Activated CD4-positive, CD25-positive, alpha-beta regulatory T cell treated with anti-CD3 and anti-CD28 coated beads, Interleukin-2, amount 50 U/mL, for 24 hours (primary cell): ENCODE measurements around the gene IGSF21.

Source experiments
- ATAC-seq, 2 donors: fragments of 150-1000 bp; cut with Tn5 transposase; one replicate each; pipeline ENCODE4 v1.10.0; 2021; ENCODE audit warnings: mild to moderate bottlenecking in 1 of 2, moderate library complexity in 1 of 2

The IGSF21 gene

DNA sequence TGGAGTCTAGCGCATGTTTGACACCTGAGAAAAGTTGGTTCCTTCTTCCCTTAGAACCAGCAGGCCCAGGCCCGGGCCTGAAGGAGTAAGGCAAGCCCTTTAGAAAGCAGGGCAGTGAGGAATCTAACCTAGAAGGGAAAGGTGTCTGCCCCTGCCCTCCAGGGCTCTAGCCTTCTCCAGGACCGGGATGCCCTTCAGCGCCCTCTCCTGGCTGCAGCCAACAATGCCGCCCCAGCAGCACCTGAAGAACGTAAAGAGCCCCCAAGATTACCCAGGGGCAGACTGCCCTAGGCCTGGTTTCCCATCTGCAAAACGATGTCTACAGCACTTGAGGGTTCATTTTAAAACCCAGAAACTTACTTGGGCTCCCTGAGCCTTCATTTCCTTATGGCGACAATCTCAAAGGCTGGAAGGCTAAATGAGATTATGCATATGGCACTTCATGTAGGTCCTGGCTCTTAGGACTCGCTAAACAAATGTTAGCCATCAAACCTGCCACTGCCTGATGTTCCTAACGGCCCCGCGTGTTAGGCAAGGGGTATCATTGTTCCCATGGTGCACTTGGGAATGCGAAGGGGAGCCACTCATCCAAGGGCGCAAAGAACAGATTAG is 266.4 kb downstream of the IGSF21 start:
- ATAC-seq = no peak

- no peak for ATAC-seq
Observed at GRCh38 chr1:18376661-18377060, 269.1 kb downstream of the IGSF21 start.

DNA sequence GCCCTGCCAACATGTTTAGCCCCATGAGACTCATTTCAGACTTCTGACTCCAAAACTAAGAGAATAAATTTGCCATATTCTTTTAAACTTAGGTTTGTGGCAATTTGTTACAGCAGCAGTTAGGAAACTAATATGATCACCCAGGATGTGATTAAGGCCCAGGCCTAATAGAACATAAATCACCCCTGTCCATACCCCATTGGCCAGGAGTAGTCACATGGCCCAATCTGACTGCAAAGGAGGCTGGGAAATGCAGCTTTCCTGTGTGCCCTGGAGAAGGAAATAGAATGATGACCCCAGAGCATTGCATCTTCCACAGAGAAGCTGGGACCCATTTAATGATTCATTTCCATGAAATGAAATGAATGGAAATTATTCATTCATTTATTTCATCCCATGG is 272.7 kb downstream of the IGSF21 start:
- no peak for ATAC-seq

GRCh38 chr1:18384059-18384458 is 276.5 kb downstream of the IGSF21 start:
- ATAC-seq = no peak

DNA sequence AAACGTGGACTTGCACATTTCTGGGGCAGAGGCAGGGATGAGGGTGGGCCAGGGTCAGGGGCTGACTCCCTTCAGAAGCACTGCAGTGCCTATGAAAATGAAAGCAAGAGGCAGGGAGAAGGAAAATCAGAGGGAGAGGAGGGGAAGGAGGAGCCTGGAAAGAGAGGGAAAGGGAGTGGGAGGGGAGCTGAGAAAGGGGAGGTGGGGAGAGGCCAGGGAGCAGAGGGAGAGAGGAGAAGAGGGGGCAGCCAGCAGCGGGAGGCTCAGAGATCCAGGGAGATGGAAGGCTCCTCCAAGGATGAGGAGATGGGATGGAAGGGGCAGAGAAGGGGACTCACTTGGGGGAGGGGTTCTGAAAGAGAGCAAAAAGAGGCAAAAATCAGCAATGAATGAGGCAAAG is 276.9 kb downstream of the IGSF21 start:
- ATAC-seq = no peak

DNA sequence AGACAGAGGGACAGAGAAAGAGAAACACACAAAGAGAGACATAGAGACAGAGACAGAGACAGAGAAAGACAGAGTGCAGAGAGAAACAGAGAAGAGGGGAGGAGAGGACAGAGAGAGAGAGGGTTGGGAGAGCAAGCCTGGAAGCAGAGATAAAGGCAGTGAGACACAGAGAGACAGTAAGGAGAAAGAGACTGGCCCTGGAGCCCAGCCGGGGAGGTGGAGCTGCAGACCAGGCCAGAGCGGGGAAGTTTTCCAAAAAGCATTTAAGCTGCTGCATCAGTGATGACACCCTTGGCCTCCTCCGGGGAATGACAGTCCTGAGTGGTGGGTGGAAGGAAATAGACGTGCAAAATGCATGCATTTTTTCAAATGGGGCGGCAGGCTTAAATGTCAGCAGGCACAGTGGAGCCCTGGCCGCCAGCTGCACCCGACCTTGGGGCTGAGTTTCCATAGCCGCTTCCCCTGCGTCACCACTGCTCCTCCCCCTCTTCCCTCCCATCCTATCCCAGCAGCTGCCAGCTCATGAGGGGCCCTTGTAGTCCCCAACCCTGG is 277.7 kb downstream of the IGSF21 start:
- ATAC-seq = no peak

DNA sequence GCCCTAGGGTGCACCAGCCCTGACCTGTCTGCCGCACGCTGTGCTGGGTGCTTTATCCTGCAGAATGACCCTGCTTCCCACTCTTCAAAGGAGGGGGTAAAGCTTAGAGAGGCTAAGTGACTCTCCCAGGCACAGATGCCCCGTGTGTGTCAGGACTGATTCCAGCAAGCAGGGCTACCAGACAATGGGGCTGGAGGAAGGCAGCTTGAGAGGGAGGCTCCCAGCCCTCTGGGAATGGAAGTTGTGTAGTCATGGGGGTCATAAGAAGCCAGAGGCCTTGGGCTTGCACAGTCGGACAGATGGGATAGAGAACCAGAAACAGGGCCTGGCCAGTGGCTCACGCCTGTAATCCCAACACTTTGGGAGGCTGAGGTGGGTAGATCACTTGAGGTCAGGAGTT is 279.0 kb downstream of the IGSF21 start:
- no peak for ATAC-seq

- ATAC-seq = no peak
Observed at GRCh38 chr1:18387307-18387706, 279.7 kb downstream of the IGSF21 start.

GRCh38 chr1:18390953-18391352 is 283.4 kb downstream of the IGSF21 start:
- ATAC-seq = no peak

DNA sequence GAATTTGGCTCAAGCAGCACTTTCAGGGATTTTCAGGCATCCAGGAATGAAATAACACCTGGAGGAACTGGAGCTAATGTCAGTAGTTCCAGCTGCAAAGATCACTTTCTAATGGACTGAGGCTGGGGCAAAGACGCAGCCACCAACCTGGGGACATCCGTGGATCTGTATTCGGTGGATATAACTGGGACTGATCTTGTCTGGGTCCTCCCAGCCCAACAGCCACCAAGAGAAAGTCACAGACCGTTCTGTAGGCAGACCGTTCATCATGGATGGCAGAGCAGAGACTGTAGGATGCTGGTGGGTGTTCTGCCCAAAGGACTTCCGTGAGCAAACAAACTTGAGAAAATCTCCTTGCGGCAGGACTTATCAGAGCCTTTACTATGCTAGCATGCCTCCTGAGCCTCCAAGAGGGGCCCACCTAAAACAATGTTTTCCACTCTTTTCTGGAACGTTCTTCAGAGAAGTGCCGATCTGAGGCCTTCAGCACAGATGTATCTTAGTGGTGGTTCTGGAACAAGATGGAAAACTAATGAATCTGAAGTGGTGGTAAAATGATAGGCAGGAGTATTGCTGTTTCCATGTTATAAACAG is 287.1 kb downstream of the IGSF21 start:
- no peak for ATAC-seq

GRCh38 chr1:18396247-18396980 is 288.8 kb downstream of the IGSF21 start:
- no peak for ATAC-seq

DNA sequence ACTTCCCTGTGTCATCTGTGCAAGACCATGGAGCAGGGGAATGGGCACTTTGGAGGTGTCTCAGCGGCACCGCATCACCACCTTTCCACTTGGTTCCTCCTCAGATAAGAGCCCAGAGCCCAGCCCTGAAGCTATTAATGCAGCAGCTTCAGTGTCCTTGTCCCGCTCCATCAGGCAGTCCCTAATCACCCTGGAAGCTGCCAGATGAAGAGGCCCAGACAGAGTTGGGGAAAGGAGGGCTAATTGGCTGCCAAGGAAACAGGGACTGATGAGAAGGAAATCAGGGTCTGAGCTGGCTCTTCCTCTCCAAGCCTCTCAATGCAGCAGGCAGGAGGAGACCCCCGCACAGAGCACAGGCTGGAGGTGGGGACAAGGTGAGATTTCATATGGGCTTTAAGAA is 290.0 kb downstream of the IGSF21 start:
- no peak for ATAC-seq

GRCh38 chr1:18398791-18399530 is 291.4 kb downstream of the IGSF21 start:
- ATAC-seq = no peak

- ATAC-seq = no peak
Observed at GRCh38 chr1:18400347-18401102, 292.9 kb downstream of the IGSF21 start.

DNA sequence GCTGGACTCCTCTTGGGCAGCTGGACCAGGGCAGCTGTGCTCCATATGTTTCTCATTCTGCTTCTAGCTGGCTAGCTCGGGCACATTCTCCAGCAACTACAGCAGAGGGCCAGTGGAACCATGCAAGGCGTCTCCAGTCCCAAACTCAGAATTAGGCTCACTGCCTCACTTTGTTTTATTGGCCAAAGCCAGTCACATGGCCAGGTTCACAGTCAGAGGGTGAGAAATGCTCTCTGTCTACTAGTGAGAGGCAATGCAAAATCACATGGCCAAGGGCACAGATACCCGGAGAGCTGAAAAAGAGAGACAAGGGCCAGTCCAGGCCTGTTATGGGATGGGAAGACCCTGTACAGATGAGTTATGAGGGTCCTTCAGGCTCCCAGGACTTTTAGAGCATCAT is 294.3 kb downstream of the IGSF21 start:
- ATAC-seq = no peak

- no peak for ATAC-seq
Observed at GRCh38 chr1:18404460-18404859, 296.9 kb downstream of the IGSF21 start.

GRCh38 chr1:18407166-18408045 is 299.8 kb downstream of the IGSF21 start:
- ATAC-seq = no peak

DNA sequence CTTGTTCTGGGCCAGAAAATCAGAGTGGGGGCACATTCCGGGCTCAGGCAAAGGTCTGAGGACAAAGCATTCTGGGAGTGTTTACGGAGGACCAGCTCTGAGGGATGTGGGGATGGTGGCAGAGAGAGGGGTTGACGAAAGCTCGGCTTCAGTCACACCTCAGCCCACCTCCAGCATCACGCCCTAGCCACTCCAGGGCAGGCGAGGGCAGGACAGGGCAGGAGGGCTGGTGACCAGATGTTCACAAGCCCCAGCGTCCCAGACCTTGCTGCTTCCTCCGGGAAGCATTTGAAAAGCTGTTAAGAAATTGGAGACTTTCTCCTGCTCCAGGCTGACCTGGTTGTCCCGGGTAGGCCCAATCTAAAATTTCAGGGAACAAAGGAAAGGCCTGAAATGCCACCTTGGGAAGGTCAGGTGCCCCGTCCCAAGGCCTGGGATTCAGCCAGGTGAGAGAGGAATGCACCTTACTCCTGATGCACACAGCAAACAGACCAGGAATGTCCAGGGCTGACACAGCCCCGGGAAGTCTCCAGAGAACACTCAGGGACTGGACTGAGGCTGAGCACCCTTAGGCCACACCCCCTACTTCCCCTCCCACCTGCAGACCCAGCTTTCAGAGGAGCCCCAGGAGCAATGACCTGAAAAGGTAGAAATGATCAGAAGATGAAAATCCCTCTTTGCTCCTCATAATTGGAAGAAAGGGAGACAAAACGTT is 301.2 kb downstream of the IGSF21 start:
- no peak for ATAC-seq

- ATAC-seq = no peak
Observed at GRCh38 chr1:18409609-18410237, 302.1 kb downstream of the IGSF21 start.

DNA sequence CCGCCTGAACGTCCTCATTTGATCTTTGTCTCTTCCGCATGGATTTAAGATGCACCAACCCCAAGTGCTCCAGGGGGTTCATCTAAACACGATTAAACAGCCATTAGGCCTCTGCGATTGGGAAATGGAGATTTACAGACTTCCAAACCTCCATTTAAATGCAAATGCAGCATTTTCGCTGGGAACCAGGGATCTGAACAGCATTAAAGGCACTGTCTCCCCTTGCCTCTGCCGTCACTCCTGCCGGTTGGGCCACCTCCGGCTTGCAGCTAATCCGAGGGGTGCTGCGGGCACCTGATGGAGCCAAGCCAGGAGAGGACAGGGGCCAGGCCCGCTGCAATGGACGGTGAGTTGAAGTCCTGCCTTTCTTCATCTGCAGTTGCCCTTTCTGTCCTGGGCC is 302.8 kb downstream of the IGSF21 start:
- ATAC-seq = no peak
